ENCODE results near the gene TTLL3. TPM values are rescaled to one million over a fixed set of nuclear protein-coding genes. Genes with fewer than 3 reads are reported as not detected.
"Not testable (repeated sequence)": the region's sequence is repeated elsewhere in the genome, so short reads cannot be mapped to it uniquely, and the experiment has no call there.

The TTLL3 gene
- total RNA-seq, 1 experiment from 2014 or later, result 5.3 TPM

DNA sequence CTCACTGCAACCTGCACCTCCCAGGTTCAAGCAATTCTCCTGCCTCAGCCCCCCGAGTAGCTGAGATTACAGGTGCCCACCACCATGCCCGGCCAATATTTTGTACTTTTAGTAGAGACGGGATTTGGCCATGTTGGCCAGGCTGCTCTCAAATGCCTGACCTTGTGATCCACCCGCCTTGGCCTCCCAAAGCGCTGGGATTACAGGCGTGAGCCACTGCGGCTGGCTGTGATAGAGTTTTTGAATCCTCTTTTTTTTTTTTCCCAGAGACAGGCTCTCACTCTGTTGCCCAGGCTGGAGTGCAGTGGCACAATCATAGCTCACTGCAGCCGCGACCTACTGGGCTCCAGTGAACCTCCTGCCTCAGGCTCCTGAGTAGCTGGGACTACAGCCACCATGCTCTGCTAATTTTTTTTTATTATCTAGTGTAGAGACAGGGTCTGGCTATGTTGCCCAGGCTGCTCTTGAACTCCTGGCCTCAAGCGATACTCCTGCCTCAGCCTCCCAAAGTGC lies 55.1 kb downstream of the TTLL3 start:
- DNase-seq (ENCODE audit: low spot score), result not testable (repeated sequence)

DNA sequence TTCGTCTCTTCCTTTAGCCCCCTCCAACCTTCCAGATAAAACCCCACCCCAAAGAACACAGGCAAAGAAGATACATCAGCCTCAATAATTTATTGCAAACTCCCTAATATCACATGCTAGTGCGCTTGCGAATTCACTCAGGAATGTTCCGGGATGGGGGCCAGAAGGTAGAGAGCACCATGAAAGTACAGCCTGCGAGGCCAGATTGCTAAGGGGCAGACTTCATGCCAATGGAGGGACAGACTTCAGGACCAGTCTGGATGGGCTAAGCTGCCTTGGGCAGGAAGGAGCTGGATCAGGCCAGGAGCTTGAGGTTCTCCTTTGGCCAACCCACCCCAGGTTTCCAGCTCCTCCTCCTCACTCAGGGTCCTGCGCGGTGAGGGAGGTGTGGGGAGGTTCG lies 56.6 kb downstream of the TTLL3 start:
- DNase-seq (ENCODE audit: low spot score), result no peak

DNA sequence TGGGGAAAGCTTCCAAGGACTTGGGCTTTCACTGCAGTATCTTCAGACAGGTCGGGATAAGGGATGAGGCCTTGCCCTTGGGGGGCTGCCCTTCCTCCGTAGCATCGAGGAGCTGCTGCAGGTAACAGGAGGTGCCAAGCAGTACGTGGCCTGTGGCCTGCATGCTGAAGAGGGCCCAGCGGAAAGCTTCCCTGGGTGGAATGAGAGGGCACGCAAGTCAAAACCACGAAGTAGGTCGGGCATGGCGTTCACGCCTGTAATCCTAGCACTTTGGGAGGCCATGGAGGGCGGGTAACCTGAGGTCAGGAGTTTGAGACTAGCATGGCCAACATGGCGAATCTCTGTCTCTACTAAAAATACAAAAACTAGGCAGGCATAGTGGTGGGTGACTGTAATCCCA lies 57.0 kb downstream of the TTLL3 start:
- DNase-seq (ENCODE audit: low spot score), result no peak

DNA sequence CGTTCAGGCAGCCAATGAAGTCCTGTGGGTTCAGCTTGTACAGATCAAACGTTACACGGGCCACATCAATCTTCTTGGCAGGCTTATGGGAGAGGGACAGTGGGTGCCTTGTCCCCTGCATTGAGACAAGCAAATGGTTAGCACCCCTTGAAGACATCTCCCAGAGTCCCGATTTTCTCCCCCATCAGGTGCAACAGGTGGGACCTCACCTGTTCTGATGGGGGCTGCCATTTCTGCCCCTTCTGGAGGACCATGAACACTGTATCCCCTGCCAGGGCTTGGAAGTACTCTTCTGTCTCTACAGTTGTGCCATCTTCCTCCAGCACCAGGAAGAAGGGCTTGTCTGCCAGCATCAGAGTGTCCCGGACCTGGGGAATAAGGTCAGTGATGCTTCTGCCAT lies 59.9 kb downstream of the TTLL3 start:
- no peak for DNase-seq (ENCODE audit: low spot score)

DNA sequence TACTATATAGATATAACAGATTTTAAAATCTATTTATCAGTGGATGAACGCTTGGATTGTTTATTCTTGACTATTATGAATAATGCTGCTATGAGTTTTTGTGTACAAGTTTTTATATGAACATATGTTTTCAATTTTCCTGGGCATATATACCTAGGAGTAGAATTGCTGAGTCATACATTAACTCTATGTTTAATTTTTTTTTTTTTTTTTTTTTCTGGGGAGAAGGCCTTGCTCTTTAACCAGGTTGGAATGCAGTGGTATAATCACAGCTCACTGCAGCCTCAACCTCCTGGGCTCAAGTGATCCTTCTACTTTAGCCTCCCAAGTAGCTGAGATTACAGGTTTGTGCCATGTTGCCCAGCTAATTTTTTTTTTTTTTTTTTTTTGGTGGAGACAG lies 60.9 kb downstream of the TTLL3 start:
- no peak for DNase-seq (ENCODE audit: low spot score)

DNA sequence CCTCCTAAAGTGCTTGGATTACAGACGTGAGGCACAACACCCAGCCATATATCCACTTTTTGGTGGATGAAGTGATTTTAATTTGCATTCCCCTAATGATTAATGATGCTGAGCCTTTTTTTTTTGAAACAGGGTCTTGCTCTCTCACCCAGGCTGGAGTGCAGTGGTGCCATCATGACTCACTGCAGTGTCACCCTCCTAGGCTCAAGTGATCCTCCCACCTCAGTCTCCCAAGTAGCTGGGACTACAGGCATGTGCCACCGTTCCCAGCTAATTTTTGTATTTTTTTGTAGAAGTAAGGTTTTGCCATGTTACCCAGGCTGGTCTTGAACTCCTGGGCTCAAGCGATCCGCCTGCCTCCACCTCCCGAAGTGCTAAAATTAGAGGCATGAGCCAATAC lies 62.0 kb downstream of the TTLL3 start:
- not testable (repeated sequence) for DNase-seq (ENCODE audit: low spot score)

DNA sequence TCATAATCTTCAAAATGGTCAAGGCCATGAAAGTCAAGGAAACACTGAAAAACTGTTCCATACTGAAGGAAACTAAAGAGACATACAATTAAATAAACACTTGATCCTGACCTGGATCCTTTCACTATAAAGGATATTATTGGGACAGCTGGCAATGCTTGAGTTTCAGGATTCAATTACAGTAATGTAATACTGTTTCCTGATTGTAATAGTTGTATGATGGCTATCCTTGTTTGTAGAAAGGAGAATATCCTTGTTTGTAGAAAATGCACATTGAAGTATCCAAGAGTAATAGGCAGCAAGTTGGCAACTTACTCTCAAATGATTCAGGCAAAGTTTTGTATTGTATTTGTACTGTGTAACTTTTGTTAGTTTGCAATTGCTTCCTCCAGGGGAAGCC lies 65.4 kb downstream of the TTLL3 start:
- DNase-seq (ENCODE audit: low spot score), result no peak

DNA sequence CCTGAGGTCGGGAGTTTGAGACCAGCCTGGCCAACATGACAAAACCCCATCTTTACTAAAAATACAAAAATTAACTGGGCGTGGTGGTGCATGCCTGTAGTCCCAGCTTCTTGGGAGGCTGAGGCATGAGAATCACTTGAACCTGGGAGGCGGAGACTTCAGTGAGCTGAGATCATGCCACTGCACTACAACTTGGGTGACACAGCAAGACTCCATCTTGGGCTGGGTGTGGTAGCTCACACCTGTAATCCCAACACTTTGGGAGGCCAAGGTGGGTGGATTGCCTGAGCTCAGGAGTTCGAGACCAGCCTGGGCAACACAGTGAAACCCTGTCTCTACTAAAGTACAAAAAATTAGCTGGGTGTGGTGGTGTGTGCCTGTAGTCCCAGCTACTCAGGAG lies 66.2 kb downstream of the TTLL3 start:
- DNase-seq (ENCODE audit: low spot score), result not testable (repeated sequence)

DNA sequence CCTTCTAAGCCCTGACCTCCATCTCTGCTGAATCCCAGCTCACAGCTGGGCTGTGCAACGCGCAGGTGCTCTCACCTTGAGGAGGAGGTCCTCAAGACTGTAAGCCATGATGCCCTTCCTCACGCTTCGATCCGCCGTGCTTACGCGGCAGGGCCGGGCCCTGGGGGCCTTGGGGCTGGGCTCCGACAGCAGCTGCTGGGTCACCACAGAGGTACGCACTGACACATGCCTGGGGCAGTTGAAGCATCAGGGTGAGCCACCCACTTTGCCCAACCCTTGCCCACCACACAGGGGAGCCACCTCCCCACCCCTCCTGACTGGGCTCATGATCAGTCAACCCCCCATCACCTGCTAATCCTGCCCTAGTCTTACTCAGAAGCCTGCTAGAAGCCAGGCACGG lies 66.9 kb downstream of the TTLL3 start:
- no peak for DNase-seq (ENCODE audit: low spot score)

DNA sequence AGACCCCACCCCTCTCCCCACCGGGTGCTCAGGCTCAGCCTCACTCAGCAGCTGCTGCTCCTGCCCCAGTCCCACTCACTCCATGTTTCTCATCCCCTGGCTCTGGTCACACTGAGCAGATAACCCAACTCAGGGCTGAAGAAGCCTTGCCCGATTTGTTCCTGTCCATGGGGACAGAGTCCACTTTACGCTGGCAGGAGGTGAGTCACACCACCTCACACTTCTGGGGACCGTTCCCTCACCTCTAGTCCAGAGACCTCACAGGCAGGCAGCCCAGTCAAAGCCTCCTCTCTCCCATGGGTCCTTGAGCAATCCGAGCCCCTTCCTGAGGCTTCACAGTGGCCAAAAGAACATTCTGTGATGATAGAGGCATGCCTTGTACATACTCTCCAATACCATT lies 68.6 kb downstream of the TTLL3 start:
- peak; percentile 65 for DNase-seq (ENCODE audit: low spot score)

DNA sequence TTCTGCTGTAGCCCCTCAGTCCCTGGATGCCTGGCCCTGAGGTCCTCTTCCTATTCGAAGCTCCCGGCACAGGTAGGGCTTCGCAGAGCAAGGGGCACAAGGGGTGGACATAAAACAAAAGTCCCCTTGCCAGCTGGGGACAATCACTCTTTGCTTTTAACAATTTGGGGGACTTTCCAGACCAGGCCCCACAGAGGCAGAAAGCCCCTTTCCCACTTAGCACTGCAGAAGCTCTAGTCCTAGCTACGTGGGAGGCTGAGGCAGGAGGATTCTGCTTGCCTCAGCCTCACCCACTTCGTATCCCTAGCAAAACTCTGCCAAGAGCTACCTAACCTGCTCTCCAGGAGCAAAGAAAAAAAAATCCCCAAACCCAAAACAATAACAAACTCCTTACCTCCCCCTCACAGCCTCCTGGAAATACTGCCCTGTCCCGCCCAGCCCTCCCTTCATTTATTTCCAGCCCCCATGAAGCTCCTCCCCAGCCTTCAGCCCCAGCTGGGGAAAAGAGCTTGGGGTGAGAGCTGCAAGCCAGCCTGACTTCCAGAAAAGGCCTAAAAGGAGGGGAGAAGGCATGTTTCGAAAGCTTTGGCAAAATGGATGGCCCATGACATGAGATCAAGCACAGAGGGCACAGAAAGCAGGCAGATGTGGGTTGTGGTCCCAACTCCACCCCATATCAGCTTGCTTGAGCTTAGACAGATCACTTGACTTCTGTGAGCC lies 69.9 kb downstream of the TTLL3 start, which contains the start of gene CIDEC:
CIDEC (minus strand) TSS at position 424 of the 720 bp plus-strand sequence. CDS start 1,767 bp downstream, outside the sequence.
- no peak for DNase-seq (ENCODE audit: low spot score)

DNA sequence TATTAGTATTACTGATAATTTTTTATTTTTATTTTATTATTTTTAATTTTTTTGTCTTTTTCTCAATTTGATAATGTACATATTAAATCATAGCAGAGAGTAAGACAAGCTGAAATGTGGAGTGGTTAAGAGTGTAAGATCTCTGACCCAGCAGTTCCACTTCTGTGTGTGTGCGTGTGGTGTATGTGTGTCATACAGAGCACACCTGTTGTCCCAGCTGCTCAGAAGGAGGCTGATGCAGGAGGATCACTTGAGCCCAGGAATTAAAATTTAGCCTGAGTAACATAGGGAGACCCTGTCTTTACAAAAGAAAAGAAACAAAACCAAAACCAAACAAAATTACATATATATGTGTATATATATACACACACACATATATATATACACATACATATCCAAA lies 71.4 kb downstream of the TTLL3 start:
- no peak for DNase-seq (ENCODE audit: low spot score)

DNA sequence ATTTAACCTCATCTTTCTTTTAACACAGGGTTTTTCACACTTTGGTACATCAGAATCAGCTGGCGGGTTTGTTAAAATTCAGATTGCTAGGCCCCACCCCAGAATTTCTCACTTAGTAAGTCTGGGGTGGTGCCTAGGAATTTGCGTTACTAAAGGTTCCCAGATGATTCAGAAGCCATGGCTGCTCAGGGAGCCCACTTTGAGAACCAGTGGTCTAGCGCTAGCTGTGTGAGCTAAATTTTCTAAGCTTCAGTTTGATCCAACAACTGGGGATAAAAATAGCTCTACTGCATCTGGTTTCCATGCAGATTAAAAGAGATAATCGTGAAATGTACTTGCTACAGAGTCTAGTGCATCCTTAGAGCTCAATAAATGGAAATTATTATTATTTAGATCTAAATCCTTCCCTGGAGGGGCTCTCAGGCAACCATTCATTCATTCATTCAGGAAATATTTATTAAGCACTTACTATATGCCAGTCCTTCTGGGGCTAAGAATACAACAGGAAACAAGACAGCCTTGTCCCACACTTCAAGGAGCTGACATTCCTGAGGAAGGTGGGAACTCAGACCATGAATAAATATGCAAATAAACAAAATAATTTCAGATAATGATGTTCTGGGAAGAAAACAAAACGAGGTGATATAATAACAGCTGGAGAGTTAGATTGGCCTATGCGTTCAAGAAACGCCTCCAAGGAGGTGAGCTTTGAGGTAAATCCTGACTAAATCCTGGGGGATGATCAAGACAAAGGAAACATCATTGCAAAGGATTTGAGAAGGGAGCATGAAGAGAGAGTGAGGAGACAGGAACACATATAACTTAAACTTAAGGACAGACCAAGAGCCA lies 73.9 kb downstream of the TTLL3 start:
- peak; percentile 2 for DNase-seq (ENCODE audit: low spot score)

DNA sequence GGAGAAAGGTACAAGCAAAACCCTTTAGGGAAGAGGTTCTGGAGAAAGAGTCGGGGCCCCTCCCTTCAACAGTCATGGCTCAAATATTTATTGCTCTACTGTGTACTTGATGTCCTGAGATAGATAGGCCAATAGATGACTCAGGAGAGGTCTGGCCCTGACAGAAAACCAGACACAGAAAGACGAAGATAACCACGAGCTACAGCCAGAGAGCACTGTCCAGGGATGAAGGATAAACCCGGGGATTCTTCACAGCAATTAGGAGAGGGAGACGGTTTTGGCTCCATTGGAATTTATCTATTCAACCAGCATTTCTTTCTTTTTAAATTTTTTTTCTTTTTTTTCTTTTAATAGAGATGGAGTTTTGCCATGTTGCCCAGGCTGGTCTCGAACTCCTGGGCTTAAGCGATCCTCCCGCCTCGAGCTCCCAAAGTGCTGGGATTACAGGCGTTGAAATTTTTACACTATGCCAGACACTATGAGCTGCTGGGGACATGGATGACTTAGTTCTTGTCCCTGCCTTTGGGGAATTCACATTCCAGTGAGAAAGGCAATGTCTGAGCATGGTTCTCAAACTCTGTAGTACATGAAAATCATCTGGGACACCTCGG lies 74.6 kb downstream of the TTLL3 start:
- peak; percentile 67 for DNase-seq (ENCODE audit: low spot score)

Other genes with a start within 250 kb of the TTLL3 start
- 25.5 and 27.4 TPM in 2 replicates for gene MTMR14, start 160.8 kb upstream of the TTLL3 start, total RNA-seq (2014; rRNA removed; shearing (Covaris generic))
- 0.36 TPM in 1 of 2 replicates, not detected in the other for gene CPNE9, start 106.4 kb upstream of the TTLL3 start, total RNA-seq (2014; rRNA removed; shearing (Covaris generic))
- gene BRPF1, start 78.5 kb upstream of the TTLL3 start, total RNA-seq (2014; rRNA removed; shearing (Covaris generic)), result 23.4 and 23.8 TPM in 2 replicates
- 29.3 and 31.2 TPM in 2 replicates for gene OGG1, start 60.3 kb upstream of the TTLL3 start, total RNA-seq (2014; rRNA removed; shearing (Covaris generic))
- gene CAMK1, start 40.3 kb upstream of the TTLL3 start, total RNA-seq (2014; rRNA removed; shearing (Covaris generic)), result 0.81 and 3.2 TPM in 2 replicates
- 65.0 and 68.7 TPM in 2 replicates for gene TADA3, start 17.8 kb upstream of the TTLL3 start, total RNA-seq (2014; rRNA removed; shearing (Covaris generic))
- gene ARPC4, start 17.2 kb upstream of the TTLL3 start, total RNA-seq (2014; rRNA removed; shearing (Covaris generic)), result 155 and 192 TPM in 2 replicates
- gene RPUSD3, start 33.7 kb downstream of the TTLL3 start, total RNA-seq (2014; rRNA removed; shearing (Covaris generic)), result 21.3 and 25.8 TPM in 2 replicates
- gene CIDEC, start 70.0 kb downstream of the TTLL3 start, total RNA-seq (2014; rRNA removed; shearing (Covaris generic)), result 0.61 and 1.5 TPM in 2 replicates
- gene JAGN1, start 80.3 kb downstream of the TTLL3 start, total RNA-seq (2014; rRNA removed; shearing (Covaris generic)), result 24.0 and 26.0 TPM in 2 replicates
- gene IL17RE, start 92.6 kb downstream of the TTLL3 start, total RNA-seq (2014; rRNA removed; shearing (Covaris generic)), result 13.4 and 17.0 TPM in 2 replicates
- 18.6 and 23.4 TPM in 2 replicates for gene IL17RC, start 106.8 kb downstream of the TTLL3 start, total RNA-seq (2014; rRNA removed; shearing (Covaris generic))
- 10.4 and 12.9 TPM in 2 replicates for gene CRELD1, start 123.6 kb downstream of the TTLL3 start, total RNA-seq (2014; rRNA removed; shearing (Covaris generic))
- gene PRRT3, start 142.1 kb downstream of the TTLL3 start, total RNA-seq (2014; rRNA removed; shearing (Covaris generic)), result 0.65 and 0.89 TPM in 2 replicates
- 35.5 and 41.7 TPM in 2 replicates for gene EMC3, start 176.6 kb downstream of the TTLL3 start, total RNA-seq (2014; rRNA removed; shearing (Covaris generic))
- 13.0 and 14.5 TPM in 2 replicates for gene FANCD2, start 216.2 kb downstream of the TTLL3 start, total RNA-seq (2014; rRNA removed; shearing (Covaris generic))